CD4-positive, alpha-beta T cell treated with Interleukin-2 at 100 ng/mL for 4 hours (primary cell): ENCODE data around the gene DUOX1.
"Not testable (repeated sequence)": the region's sequence is repeated elsewhere in the genome, so short reads cannot be mapped to it uniquely, and the experiment has no call there.

Source experiments
- DNase-seq: peaks from one replicate; pipeline ENCODE4 v3.0.0-alpha.2; 2020; ENCODE audit warnings: low spot score

DUOX1 gene

GRCh38 chr15:45129651-45130129 is at the start of gene DUOX1, which contains the start of gene DUOXA1:
DUOX1 (plus strand) TSS chr15:45129994; CDS start chr15:45131967, 1,973 bp downstream.
DUOXA1 (minus strand) TSS chr15:45129879; CDS start chr15:45123014, 6,865 bp downstream.
- no peak for DNase-seq

- not testable (repeated sequence) for DNase-seq
Measured at GRCh38 chr15:45080593-45080992, 49.2 kb upstream of the DUOX1 start.

GRCh38 chr15:45082412-45082811 is 47.4 kb upstream of the DUOX1 start:
- not testable (repeated sequence) for DNase-seq

- DNase-seq = no peak
Measured at GRCh38 chr15:45083223-45083622, 46.6 kb upstream of the DUOX1 start.

- no peak for DNase-seq
Measured at GRCh38 chr15:45084163-45084562, 45.6 kb upstream of the DUOX1 start.

GRCh38 chr15:45087513-45087912 is 42.3 kb upstream of the DUOX1 start:
- DNase-seq = no peak

- DNase-seq = no peak
Measured at GRCh38 chr15:45088801-45089711, 40.7 kb upstream of the DUOX1 start.

- no peak for DNase-seq
Measured at GRCh38 chr15:45089712-45090373, 40.0 kb upstream of the DUOX1 start.

- DNase-seq = no peak
Measured at GRCh38 chr15:45091161-45091560, 38.6 kb upstream of the DUOX1 start.

- DNase-seq = no peak
Measured at GRCh38 chr15:45091576-45091975, 38.2 kb upstream of the DUOX1 start.

GRCh38 chr15:45093013-45093412 is 36.8 kb upstream of the DUOX1 start:
- no peak for DNase-seq

- DNase-seq = no peak
Measured at GRCh38 chr15:45093622-45094357, 36.0 kb upstream of the DUOX1 start.

- no peak for DNase-seq
Measured at GRCh38 chr15:45094358-45094730, 35.5 kb upstream of the DUOX1 start.

GRCh38 chr15:45095661-45096060 is 34.1 kb upstream of the DUOX1 start:
- no peak for DNase-seq

- no peak for DNase-seq
Measured at GRCh38 chr15:45097466-45097865, 32.3 kb upstream of the DUOX1 start.

- DNase-seq = no peak
Measured at GRCh38 chr15:45099549-45100165, 30.1 kb upstream of the DUOX1 start.

GRCh38 chr15:45100884-45101625 is 28.7 kb upstream of the DUOX1 start:
- DNase-seq = no peak

- DNase-seq = no peak
Measured at GRCh38 chr15:45101749-45102148, 28.0 kb upstream of the DUOX1 start.

- no peak for DNase-seq
Measured at GRCh38 chr15:45102226-45102625, 27.6 kb upstream of the DUOX1 start.

GRCh38 chr15:45104170-45104569 is 25.6 kb upstream of the DUOX1 start:
- not testable (repeated sequence) for DNase-seq

- DNase-seq = no peak
Measured at GRCh38 chr15:45105586-45105985, 24.2 kb upstream of the DUOX1 start.
